ENCODE measurements around the gene MMP17. TPM values are rescaled to one million over a fixed set of nuclear protein-coding genes. Genes with fewer than 3 reads are reported as not detected.
A peak's percentile ranks its signal among the peaks of the same experiment; 100 is the strongest.

The MMP17 gene
- total RNA-seq, 1 donor from 2014 or later, result 2.0 TPM

GRCh38 chr12:131830335-131830913 is 2.2 kb downstream of the MMP17 start:
- DNase-seq (ENCODE audit: low spot score), result peak; percentile 79

- no peak for DNase-seq (ENCODE audit: low spot score)
Measured at GRCh38 chr12:131830914-131831571, 2.9 kb downstream of the MMP17 start.

- DNase-seq (ENCODE audit: low spot score), result no peak
Measured at GRCh38 chr12:131831635-131832041, 3.4 kb downstream of the MMP17 start.

GRCh38 chr12:131832321-131833231 is 4.4 kb downstream of the MMP17 start:
- DNase-seq (ENCODE audit: low spot score), result peak; percentile 45

- peak; percentile 40 for DNase-seq (ENCODE audit: low spot score)
Measured at GRCh38 chr12:131833288-131833895, 5.2 kb downstream of the MMP17 start.

GRCh38 chr12:131833896-131834641 is 5.9 kb downstream of the MMP17 start:
- DNase-seq (ENCODE audit: low spot score), result peak; percentile 39

GRCh38 chr12:131834798-131835615 is 6.8 kb downstream of the MMP17 start:
- DNase-seq (ENCODE audit: low spot score), result peak; percentile 39

- DNase-seq (ENCODE audit: low spot score), result peak; percentile 36
Measured at GRCh38 chr12:131835616-131836171, 7.5 kb downstream of the MMP17 start.

GRCh38 chr12:131836193-131836592 is 8.0 kb downstream of the MMP17 start:
- no peak for DNase-seq (ENCODE audit: low spot score)

GRCh38 chr12:131836714-131837397 is 8.7 kb downstream of the MMP17 start:
- no peak for DNase-seq (ENCODE audit: low spot score)

- no peak for DNase-seq (ENCODE audit: low spot score)
Measured at GRCh38 chr12:131840643-131841416, 12.6 kb downstream of the MMP17 start.

- no peak for DNase-seq (ENCODE audit: low spot score)
Measured at GRCh38 chr12:131841547-131841946, 13.4 kb downstream of the MMP17 start.

- no peak for DNase-seq (ENCODE audit: low spot score)
Measured at GRCh38 chr12:131842169-131842568, 14.0 kb downstream of the MMP17 start.

GRCh38 chr12:131843527-131843926 is 15.3 kb downstream of the MMP17 start:
- no peak for DNase-seq (ENCODE audit: low spot score)

GRCh38 chr12:131844140-131844539 is 15.9 kb downstream of the MMP17 start:
- no peak for DNase-seq (ENCODE audit: low spot score)

- no peak for DNase-seq (ENCODE audit: low spot score)
Measured at GRCh38 chr12:131844656-131845055, 16.5 kb downstream of the MMP17 start.

GRCh38 chr12:131845121-131845520 is 16.9 kb downstream of the MMP17 start:
- DNase-seq (ENCODE audit: low spot score), result no peak

GRCh38 chr12:131847456-131847855 is 19.3 kb downstream of the MMP17 start:
- DNase-seq (ENCODE audit: low spot score), result no peak

- DNase-seq (ENCODE audit: low spot score), result no peak
Measured at GRCh38 chr12:131848753-131849152, 20.6 kb downstream of the MMP17 start.
